Vagina (tissue), 2 donors: ENCODE measurements around the gene GLG1. TPM values are rescaled to one million over a fixed set of nuclear protein-coding genes. Genes with fewer than 3 reads are reported as not detected.
"Not testable (repeated sequence)": the region's sequence is repeated elsewhere in the genome, so short reads cannot be mapped to it uniquely, and the experiment has no call there.

Experiments used
- DNase-seq, 2 donors: peaks; one replicate each; pipeline ENCODE4 v3.0.0-alpha.2; 2017; ENCODE audit errors: extremely low spot score in 2 of 2
- H3K27ac ChIP-seq: fragments of 200-600 bp; sonication (generic); one replicate; pipeline ENCODE4 v1.5.1; 2019
- H3K27me3 ChIP-seq: fragments of 200-600 bp; sonication (generic); one replicate; pipeline ENCODE4 v1.5.1; 2019
- H3K36me3 ChIP-seq, 2 donors: fragments of 200-600 bp; sonication (generic); one replicate each; pipeline ENCODE4 v1.5.1; 2017 to 2019
- H3K4me1 ChIP-seq: fragments of 200-600 bp; sonication (generic); one replicate; pipeline ENCODE4 v1.5.1; 2019
- H3K4me3 ChIP-seq, 2 donors: fragments of 200-600 bp; sonication (generic); 1 replicate in 1 of 2; 2 replicates in 1 of 2; pipeline ENCODE4 v1.5.1; 2016 to 2019
- H3K9me3 ChIP-seq: fragments of 200-600 bp; sonication (generic); one replicate; pipeline ENCODE4 v1.5.1; 2019
- POLR2A ChIP-seq, 2 donors: fragments of 450-650 bp; IDR thresholded peaks; one replicate each; pipeline ENCODE4 v1.6.1; 2017; ENCODE audit warnings: antibody characterized with exemption in 2 of 2, mild to moderate bottlenecking in 2 of 2, moderate library complexity in 2 of 2
- POLR2AphosphoS5 ChIP-seq, 2 donors: sonication (generic); formaldehyde crosslinking; IDR thresholded peaks; one replicate each; pipeline ENCODE4 v1.9.0; 2017; ENCODE audit warnings: antibody characterized with exemption in 2 of 2, mild to moderate bottlenecking in 2 of 2, low read depth in 1 of 2; ENCODE audit not compliant: insufficient read depth in 1 of 2
- intact Hi-C: fragments of 100-400 bp; cut with DNase I; formaldehyde crosslinking; loops from one replicate; pipeline ENCODE4 v1.15.1; 2023
- total RNA-seq: library from RNA; depleted of rRNA; stranded (reverse); fragments of >200 nt; gene quantifications from one replicate; pipeline ENCODE4 v1.2.3, GENCODE V29; 2016
- TF ChIP-seq, protein P1 (sequence below), 3 experiments: fragments of 450-650 bp in 2 of 3; fragments of 200-600 bp in 1 of 3; sonication (generic) in 1 of 3; IDR thresholded peaks; one replicate each; pipeline ENCODE4 v1.5.1; 2017 to 2019; ENCODE audit warnings: antibody characterized with exemption in 3 of 3, mild to moderate bottlenecking in 2 of 3, moderate library complexity in 2 of 3

Gene GLG1
- total RNA-seq, 1 donor from 2014 or later = 76.9 TPM

GRCh38 chr16:74450236-74450635 is 156.7 kb downstream of the GLG1 start:
- intact Hi-C loops = loop anchor here (10.0 kb wide), 1 partner anchor 1325 kb away; no protein-coding TSS in a partner anchor
- H3K27ac ChIP-seq = peak overlapping the region; percentile 92
- TF ChIP-seq POLR2A (IDR thresholded peaks at IDR 0.05) (no peak), POLR2AphosphoS5 (IDR thresholded peaks at IDR 0.05; ENCODE audit: insufficient read depth in 1 of 2, low read depth in 1 of 2) (no peak)
- TF ChIP-seq, protein P1, sequence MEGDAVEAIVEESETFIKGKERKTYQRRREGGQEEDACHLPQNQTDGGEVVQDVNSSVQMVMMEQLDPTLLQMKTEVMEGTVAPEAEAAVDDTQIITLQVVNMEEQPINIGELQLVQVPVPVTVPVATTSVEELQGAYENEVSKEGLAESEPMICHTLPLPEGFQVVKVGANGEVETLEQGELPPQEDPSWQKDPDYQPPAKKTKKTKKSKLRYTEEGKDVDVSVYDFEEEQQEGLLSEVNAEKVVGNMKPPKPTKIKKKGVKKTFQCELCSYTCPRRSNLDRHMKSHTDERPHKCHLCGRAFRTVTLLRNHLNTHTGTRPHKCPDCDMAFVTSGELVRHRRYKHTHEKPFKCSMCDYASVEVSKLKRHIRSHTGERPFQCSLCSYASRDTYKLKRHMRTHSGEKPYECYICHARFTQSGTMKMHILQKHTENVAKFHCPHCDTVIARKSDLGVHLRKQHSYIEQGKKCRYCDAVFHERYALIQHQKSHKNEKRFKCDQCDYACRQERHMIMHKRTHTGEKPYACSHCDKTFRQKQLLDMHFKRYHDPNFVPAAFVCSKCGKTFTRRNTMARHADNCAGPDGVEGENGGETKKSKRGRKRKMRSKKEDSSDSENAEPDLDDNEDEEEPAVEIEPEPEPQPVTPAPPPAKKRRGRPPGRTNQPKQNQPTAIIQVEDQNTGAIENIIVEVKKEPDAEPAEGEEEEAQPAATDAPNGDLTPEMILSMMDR (IDR thresholded peaks at IDR 0.05) = no peak
- no peak overlapping the region for H3K4me3 ChIP-seq
- H3K9me3 ChIP-seq = no peaks in the 10 kb centered on the region
- H3K36me3 ChIP-seq = peaks cover 0 to 29% of the 10 kb centered on the region in 2 donors
- H3K27me3 ChIP-seq = no peaks in the 10 kb centered on the region
- H3K4me1 ChIP-seq = peaks cover 45% of the 10 kb centered on the region
- DNase-seq = no peak

DNA sequence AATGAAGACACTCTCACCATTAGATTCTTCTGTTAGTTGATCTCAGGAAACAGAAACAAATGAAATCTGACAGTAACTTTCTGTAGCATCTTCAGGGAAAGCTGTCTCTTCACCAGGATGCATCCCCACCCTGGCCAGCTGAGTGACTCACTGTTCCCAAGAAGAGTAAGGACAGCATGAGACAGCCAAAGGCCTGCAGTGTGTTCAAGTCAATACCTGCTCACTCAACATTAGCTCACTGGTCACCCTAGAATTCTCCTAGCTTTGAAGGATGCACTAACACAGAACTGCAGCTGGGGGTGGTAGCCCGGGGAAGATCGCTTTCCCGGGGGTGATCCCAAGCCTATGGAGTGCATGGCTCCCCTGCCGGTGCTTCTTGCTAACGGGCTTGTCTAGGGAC is 157.4 kb downstream of the GLG1 start:
- Histone ChIP-seq H3K4me3 (no peak overlapping the region), H3K27me3 (no peaks in the 10 kb centered on the region), H3K9me3 (no peaks in the 10 kb centered on the region), H3K4me1 (peaks cover 45% of the 10 kb centered on the region), H3K27ac (peak overlapping the region; percentile 92), H3K36me3 (peaks cover 0 to 27% of the 10 kb centered on the region in 2 donors)
- no peak for TF ChIP-seq POLR2AphosphoS5 (IDR thresholded peaks at IDR 0.05; ENCODE audit: insufficient read depth in 1 of 2, low read depth in 1 of 2)
- TF ChIP-seq, protein P1 (IDR thresholded peaks at IDR 0.05) = no peak
- TF ChIP-seq POLR2A (IDR thresholded peaks at IDR 0.05) = no peak
- intact Hi-C loops = no loop called here
- DNase-seq = no peak

- Histone ChIP-seq H3K4me3 (no peak overlapping the region), H3K9me3 (no peaks in the 10 kb centered on the region), H3K36me3 (peaks cover 0 to 27% of the 10 kb centered on the region in 2 donors), H3K27me3 (no peaks in the 10 kb centered on the region), H3K4me1 (peaks cover 45% of the 10 kb centered on the region), H3K27ac (peak overlapping the region; percentile 92)
- no peak for TF ChIP-seq POLR2A (IDR thresholded peaks at IDR 0.05)
- peak; percentile 16 to 94 for TF ChIP-seq POLR2AphosphoS5 (IDR thresholded peaks at IDR 0.05; ENCODE audit: insufficient read depth in 1 of 2, low read depth in 1 of 2)
- DNase-seq = peak in 1 of 2 donors; percentile 92
- intact Hi-C loops = no loop called here
These were observed 157.9 kb downstream of the GLG1 start for GRCh38 chr16:74448990-74449389.

GRCh38 chr16:74447578-74447977 is 159.3 kb downstream of the GLG1 start:
- intact Hi-C loops = no loop called here
- Histone ChIP-seq H3K27ac (peak overlapping the region; percentile 92), H3K27me3 (no peaks in the 10 kb centered on the region), H3K4me3 (no peak overlapping the region), H3K9me3 (no peaks in the 10 kb centered on the region), H3K4me1 (peaks cover 45% of the 10 kb centered on the region), H3K36me3 (peaks cover 0 to 17% of the 10 kb centered on the region in 2 donors)
- TF ChIP-seq POLR2A (IDR thresholded peaks at IDR 0.05) (no peak), POLR2AphosphoS5 (IDR thresholded peaks at IDR 0.05; ENCODE audit: insufficient read depth in 1 of 2, low read depth in 1 of 2) (no peak)
- TF ChIP-seq, protein P1 (IDR thresholded peaks at IDR 0.05) = no peak
- DNase-seq = no peak

GRCh38 chr16:74446866-74447265 is 160.0 kb downstream of the GLG1 start:
- DNase-seq = no peak
- no peak for TF ChIP-seq POLR2A (IDR thresholded peaks at IDR 0.05)
- TF ChIP-seq, protein P1 (IDR thresholded peaks at IDR 0.05) = no peak
- TF ChIP-seq POLR2AphosphoS5 (IDR thresholded peaks at IDR 0.05; ENCODE audit: insufficient read depth in 1 of 2, low read depth in 1 of 2) = no peak
- no peaks in the 10 kb centered on the region for H3K27me3 ChIP-seq
- H3K4me3 ChIP-seq = no peak overlapping the region
- peaks cover 45% of the 10 kb centered on the region for H3K4me1 ChIP-seq
- H3K9me3 ChIP-seq = no peaks in the 10 kb centered on the region
- intact Hi-C loops = no loop called here
- peaks cover 0 to 10% of the 10 kb centered on the region in 2 donors for H3K36me3 ChIP-seq
- peak overlapping the region; percentile 92 for H3K27ac ChIP-seq

GRCh38 chr16:74443624-74444346 is 163.1 kb downstream of the GLG1 start:
- H3K27me3 ChIP-seq, DNase-seq, H3K9me3 ChIP-seq, H3K4me3 ChIP-seq, H3K36me3 ChIP-seq, intact Hi-C loops, H3K27ac ChIP-seq: not testable (repeated sequence)
- H3K4me1 ChIP-seq = peaks cover 22% of the 10 kb centered on the region
